GM18520 (cell line): Measurements from ENCODE around the gene GLG1.

Experiments
- ATAC-seq: cut with Tn5 transposase; IDR thresholded peaks from one replicate; pipeline ENCODE4 v1.9.1; 2021; ENCODE audit not compliant: unreplicated experiment

GLG1 gene

DNA sequence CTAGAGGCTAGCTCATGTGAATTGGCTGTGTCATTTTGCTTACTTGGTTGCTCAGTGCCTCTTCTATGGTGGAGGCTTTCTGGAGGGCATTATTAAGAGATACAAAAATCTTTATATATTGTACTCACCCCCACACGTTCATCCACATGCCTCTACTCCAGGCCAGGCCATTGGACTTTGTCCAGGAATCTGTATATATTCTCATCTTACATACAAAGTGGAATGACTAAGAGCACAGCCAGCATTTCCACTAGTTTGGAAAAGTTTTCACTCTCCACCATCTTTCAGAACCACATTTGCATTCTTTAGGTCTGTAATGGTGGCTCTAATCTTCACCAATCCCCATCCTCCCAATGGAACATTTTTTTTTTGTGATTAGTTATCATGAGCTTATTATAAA lies 4.8 kb upstream of the GLG1 start:
- ATAC-seq: no peak

DNA sequence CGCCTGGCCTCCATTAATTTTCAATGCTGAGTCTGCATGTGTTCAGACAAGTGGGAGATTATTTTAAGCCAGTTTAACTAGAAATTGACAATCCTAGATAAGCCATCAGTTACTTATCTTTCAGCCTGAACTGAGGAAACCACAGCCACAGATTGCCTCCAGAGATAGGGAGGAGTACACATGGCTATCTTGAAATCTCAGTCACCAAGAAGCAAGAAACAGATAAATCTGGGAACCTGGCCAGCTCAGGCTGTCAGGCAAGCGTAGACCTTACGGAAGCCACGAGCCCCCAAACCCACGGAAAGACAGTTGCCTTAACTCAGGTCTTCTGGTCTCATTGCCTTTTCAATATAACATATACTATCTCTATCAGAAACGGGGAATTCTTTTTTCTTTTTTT lies 2.0 kb upstream of the GLG1 start:
- no peak for ATAC-seq

DNA sequence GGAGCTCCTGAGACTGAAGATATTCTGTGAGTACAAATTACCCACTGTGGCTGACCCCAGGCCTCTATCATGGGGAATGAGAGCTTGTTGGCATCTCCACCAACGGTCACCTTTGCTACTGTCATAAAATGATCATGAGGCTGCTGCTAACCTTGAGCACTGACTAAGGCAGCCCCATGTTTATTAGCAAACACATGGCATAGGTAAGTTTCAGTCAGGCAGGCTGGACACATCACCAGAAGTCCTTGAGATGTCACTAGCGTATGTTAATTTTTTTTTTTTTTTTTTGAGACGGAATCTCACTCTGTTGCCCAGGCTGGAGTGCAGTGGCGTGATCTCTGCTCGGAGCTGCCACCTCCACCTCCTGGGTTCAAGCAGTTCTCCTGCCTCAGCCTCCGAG lies 1.5 kb upstream of the GLG1 start:
- no peak for ATAC-seq

DNA sequence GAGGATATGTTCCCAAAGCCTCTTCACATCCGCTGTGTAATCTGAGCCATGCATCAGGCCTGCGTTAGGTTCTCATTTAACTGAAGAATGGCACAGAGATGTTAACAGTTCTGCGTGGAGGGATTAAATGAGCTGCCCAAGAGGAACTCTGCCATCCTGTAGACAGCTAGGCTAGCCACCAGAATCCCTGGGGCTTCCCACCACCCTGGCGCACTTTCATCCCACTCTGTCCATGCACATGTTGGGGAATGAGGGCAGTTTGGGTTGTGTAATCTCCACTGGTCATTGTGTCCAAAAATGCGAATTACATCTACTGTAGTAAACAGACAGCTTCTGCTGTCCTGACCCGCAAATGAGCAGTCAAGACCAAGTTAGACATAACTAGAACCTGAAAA lies 1.0 kb upstream of the GLG1 start:
- no peak for ATAC-seq

DNA sequence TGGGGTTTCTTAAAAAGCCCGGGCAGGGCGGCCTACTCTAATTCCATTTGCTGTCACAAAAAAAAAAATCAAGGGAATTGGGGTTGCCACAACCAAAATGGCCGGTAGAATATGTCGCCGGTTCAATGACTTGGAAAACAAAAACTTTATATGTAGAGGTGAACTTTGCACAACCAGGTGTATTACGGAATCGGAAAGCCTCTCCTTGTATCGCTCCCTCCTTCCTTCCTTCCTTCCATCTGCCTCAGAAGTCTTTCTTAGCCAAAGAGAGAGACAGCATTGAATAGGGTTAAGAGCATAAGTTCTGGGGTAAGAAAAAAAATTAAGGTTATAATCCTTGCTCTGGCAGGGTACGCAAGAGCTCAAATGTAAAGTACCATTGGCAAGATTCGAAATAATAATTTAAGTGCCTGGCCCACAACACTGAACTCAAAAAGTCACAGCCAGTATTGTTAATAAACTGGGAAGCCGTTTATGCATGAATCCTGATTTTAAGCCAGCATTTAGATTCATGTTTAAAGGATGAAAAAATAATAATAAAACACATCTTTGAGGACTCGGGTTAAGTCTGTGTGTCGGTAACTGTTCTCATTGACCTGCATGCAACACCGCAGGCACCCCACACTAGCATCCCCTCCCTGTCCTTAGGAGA lies 522 bp upstream of the GLG1 start:
- peak; percentile 5 for ATAC-seq

DNA sequence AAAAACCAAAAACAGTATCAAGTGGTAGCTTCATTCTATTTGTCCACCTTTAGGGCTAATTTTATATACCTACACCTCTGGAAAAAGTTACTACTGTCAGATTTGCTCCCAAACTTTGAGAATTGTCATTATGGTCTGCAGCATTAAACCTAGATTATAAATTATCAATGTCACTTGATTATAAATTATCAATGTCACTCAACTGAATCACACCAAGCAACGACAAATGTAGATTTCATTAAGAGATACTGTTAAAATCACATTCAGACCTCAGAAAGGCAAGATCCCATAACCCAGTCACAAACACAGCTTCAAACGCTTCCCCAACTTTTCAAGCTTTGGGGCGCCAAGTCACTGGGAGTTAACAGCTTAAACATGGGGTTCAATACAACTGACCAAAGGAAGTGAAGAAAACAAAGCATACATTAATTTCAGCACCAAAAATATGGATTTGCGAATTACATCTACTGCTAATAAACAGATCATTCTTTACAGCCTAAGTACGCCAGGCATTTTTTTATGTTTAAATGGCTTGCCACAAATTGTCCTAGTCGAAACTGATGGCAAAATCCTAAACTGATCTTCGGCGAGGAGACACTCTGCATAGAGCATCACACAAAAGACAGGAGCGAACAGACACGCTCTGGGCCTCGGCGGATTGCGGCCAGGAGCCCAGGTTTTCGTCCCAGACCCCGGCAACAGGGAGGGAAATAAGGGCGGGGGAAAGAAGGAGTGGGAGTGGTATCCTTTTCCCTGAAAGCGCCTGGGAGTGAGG lies 981 bp downstream of the GLG1 start:
- no peak for ATAC-seq

DNA sequence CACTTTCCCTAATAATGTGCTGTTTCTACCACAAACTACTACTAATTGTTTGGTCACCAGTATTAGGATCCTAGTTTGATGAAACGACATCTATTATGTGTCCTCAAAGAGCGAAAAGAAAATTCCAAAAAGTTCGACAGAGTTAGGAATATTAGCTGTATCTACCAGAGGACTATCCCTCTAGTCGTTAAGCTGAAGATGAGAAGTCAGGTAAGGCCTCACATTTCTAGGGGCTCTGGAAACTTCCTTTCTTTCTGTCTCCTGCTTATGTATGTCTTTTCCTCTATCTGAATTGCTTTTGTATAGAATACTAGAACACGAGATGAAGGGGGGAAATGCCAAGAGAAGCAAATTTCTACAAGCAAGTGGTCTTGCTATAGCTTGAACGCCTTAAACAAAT lies 1.6 kb downstream of the GLG1 start:
- no peak for ATAC-seq

DNA sequence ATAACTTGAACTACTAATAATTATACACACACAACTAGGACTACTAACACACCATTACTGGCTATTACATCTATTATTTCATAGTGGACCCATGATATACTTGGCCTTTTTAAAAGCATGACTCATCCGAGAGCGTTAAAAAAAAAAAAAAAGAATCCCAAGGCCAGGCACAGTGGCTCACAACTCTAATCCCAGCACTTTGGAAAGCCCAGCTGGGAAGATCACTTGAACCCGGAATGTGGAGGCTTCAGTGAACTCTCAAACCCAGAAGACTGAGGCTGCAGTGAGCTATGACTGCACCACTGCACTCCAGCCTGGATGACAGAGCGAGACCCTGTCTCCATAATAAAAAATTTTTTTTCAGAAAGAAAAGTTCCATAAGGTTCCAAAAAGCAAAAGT lies 3.1 kb downstream of the GLG1 start:
- no peak for ATAC-seq

DNA sequence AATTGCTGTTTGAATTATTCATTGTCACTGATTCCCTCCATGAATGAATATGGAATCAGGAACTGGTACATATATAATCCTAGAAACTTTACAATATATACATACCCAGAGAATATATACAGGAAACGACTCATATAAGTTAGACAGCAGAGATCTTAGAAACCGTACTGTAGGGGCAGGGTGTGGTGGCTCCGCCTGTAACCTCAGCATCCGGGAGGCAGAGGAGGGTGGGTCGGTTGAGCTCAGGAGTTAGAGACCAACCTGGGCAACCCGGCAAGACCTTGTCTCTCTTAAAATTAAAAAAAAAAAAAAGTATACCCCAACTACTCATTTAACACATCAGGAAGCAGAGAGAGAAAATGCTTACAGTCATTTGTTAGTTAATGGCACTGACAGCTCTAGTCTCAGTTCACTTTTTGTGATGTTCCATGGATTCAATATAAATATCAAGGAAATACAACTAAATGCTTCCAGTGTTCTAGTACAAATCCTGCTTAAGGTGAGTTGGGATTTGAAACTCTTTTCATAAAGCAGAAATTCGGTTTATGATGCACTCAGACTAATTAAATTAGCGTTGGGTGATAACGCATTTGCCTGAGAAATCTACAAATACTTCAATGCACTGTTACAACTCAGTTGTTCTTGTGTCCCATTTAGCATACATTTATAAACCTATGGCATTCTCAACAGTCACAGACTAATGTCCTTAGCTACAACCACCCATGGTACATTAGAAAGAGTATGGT lies 5.6 kb downstream of the GLG1 start:
- ATAC-seq: no peak

DNA sequence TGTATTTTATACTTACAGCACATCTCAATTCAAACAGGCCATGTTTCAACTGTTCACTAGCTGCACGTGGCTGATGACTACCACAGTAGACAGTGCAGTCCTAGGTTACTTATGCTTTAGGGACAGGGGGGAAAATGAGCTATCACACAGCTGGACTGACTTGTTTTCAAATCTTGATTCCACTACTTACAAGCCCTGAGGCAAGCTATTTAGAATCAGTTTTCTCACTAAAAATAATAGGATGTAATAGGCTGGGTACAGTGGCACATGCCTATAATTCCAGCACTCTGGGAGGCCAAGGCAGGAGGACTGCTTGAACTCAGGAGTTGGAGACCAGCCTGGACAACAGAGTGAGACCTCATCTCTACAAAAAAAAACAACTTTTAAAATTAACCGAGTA lies 10.3 kb downstream of the GLG1 start:
- ATAC-seq: no peak

DNA sequence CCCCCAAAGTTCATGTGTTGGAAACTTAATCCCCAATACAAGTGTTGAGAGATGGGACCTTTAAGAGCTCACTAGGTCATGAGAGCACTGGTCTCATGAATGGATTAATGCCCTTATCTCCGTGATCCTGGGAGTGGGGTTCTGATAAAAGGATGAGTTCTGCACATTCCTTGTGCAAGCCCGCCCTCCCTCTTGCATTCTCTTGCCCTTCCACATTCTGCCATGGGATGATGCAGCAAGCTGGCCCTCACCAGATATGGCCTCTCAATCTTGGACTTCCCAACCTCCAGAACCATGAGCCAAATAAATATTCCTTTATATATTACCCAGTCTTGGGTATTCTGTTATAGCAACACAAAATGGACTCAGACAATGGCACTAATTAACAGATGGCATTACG lies 14.1 kb downstream of the GLG1 start:
- no peak for ATAC-seq

DNA sequence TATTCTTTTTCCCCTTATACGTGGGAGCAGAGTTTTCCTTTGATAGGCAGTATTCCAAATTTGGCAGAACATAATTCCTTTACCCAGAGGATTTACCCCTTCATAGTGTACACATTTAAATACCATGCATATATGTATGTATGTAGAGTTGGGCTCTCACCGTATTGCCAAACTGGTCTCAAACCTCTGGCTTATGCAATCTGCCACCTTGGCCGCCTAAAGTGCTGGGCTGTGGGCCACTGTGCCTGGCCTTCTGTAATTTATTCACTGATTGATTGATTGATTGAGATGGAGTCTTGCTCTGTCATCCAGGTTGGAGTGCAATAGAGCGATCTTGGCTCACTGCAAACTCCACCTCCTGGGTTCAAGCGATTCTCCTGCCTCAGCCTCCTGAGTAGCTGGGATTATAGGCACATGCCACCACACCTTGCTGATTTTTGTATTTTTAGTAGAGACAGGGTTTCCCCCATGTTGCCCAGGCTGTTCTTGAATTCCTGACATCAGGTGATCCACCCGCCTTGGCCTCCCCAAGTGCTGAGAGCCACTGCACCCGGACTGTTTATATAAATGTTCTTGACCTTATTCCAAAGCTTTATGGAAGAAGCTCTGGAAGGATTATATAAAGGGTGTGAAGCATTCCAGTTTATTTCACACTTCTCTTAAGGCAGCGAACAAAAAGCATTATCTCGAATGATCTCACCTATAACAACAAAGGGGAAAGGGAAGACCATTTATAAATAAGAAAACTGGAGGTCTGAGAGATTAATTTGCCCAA lies 14.9 kb downstream of the GLG1 start:
- no peak for ATAC-seq

DNA sequence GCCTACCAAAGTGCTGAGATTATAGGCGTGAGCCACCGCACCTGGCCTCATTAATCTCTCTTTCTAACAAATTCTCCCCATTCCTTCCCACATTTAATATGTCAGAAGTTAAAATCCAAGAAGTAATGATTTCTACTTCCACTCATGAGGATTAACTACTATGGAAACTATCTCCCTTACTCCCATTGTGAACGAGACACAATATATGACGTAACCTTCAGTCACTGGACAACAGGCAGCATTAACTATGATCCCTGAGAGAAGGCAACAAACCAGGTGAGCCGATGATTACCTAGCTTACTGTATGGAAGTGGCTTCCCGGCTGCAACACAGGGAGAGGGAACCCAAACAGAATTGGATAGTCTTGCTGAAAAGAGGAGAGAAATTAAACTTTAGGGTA lies 20.0 kb downstream of the GLG1 start:
- no peak for ATAC-seq

DNA sequence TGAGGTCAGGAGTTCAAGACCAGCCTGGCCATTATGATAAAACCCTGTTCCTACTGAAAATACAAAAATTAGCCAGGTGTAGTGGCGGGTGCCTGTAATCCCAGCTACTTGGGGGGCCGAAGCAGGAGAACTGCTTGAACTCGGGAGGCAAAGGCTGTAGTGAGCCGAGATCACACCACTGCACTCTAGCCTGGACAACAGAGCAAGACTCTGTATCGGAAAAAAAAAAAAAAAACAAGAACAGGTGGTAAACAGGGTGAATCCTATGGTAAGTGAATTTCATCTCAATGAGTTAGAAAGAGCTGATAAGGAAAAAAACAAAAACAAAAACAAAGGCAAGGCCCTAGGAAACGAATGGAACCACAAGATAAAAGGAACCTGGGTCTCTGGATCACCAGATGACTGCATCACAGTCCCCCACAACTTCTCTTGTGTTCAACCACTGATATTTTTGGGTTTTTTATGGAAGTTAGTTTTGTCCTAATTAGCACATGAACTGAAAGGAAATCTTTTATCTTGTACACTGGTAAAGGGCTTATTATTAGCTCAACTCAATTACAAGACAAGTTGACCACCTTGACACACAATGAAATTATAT lies 21.0 kb downstream of the GLG1 start:
- no peak for ATAC-seq

DNA sequence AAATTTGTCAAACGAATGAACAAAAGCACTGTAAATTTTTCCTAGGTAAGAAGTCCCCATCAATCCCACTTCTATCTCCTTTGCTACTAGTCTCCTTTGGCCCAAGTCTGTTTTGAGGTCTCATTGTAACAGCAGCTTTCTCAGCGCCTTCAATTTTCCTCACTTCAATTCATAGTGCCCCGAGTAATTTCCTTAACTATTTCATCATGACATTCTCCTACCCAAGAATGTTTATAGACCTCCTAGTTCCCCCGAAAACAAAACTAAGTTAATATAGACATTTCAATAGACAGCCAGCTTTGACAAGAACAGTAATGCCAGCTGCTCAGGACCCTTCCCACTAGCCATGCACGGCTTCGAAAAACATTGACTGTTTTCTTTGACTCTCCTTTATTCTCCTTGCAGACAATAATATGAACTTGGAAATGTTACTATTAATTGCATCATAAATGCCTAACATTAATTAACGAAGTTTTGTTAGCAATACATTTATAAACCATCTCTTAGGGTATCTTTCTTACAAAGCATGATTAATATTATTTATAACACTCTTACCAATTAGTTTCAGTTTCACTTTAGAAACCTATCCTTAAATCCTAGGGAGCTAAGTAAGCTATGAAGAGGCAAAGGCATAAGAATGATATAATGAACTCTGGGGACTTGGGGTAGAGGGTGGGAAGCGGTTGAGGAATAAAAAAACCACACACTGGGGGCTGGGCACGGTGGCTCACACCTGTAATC lies 22.8 kb downstream of the GLG1 start:
- no peak for ATAC-seq

DNA sequence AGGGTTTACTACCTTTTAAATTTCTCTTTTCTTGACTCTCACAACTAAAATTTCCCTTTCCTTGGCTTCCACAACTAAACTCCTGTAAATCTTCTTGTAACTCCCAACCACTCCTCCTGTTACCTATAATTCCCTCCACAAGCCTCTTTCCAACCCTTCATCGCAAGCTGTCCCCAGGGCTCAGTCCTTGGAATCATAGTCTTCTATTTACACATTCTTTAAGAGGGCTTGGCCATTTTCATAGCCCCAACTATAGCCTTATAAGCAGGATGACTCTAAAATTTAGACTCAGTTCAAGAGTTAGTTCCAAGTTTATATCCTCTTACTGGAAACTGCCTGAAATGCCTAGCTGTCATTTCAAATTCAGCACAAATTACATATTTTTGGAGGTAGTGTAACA lies 23.9 kb downstream of the GLG1 start:
- no peak for ATAC-seq

DNA sequence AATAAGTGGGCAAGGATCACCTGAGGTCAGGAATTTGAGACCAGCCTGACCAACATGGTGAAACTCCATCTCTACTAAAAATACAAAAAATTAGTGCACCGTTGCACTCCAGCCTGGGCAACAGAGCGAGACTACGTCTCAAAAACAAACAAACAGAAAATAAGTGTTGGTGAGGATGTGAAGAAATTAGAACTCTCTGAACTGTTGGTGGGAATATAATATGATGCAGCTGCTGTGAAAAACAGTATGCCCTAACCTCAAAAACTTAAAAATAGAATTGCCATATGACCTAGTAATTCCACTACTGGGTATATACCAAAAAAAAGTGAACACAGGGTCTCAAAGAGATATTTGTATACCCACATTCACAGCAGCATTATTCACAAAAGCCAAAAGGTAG lies 26.1 kb downstream of the GLG1 start:
- no peak for ATAC-seq

DNA sequence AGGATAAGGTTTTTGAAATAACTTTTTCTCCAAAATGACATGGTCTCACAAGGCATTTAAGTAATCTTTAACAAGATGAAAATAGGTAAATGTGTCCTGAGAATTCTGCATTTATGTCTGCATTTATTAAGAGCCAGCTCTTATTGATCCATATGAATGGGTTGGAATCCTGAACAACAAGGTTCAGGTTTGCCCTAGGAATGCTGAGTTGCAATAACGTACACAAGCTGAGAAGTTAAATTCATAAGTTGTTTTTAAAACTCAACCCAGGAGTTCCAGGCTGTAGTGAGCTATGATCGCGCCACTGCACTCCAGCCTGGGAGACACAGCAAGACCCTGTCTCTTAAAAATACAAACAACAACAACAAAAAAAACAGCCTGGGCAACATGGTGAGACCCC lies 28.1 kb downstream of the GLG1 start:
- no peak for ATAC-seq

DNA sequence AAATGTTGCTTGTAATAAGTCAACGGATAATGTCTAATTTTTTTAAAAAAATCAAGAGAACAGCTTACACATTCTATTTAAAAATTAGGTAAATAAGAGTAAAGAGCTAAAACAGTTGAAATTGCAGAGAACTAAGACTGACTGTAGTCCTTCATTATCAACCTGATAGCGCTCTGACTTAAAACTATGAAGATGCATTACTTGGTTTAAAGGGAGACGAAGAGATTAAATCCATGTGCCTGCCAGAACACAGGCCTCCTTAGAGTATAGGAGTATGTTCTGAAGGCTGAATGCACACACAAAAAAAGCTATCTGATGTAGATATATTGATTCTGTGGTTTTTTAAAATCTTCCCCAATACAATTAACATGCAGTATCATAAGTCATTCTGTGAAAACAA lies 28.5 kb downstream of the GLG1 start:
- no peak for ATAC-seq

DNA sequence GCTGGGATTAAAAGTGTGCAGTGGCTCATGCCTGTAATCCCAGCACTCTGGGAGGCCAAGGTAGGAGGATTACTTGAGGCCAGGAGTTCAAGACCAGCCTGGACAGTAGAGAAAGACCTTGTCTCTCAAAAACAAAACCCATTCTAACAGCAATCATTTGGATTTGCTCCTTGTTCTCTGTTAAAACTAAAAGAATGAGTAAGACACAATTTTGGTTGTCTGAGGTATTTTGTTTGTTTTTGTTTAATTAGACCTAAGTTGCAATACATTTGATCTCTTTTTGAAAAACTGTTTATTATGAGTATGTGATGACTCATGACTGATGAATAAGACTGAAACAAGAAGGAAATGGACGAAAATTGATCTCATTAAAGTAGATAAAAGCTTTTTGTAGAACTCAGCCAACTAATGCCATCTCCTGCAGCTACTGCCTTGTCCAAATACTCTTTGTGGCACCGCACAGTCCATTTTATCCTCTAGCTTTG lies 29.0 kb downstream of the GLG1 start:
- ATAC-seq: no peak
